Panc1 (cell line): ENCODE data around the gene TACR1. TPM values are rescaled to one million over a fixed set of nuclear protein-coding genes. Genes with fewer than 3 reads are reported as not detected.

Source experiments
- ATAC-seq: fragments of 200-7000 bp; cut with Tn5 transposase; 2 replicates; pipeline ENCODE4 v1.9.1; 2020; ENCODE audit warnings: mild to moderate bottlenecking, moderate library complexity
- BruUV-seq: library from RNA; stranded (reverse); fragments of 400-500 nt; replicated peaks from 2 replicates; lab custom pipeline; 2021; lab: Mats Ljungman, UMichigan
- CTCF ChIA-PET: fragments of 300-600 bp; sonication (Branson Sonifier 250); formaldehyde crosslinking; loops from one replicate; lab custom pipeline; 2022; ENCODE audit warnings: antibody characterized with exemption; lab: Charles Lee
- POLR2A ChIA-PET: fragments of 300-600 bp; sonication (Branson Sonifier 250); formaldehyde crosslinking; loops from one replicate; lab custom pipeline; 2022; ENCODE audit warnings: antibody characterized with exemption; lab: Charles Lee
- DNase-seq: peaks from one replicate; pipeline ENCODE4 v3.0.0-alpha.2; 2010; ENCODE audit warnings: low read depth, low spot score
- H3K27ac ChIP-seq: 2 replicates; pipeline ENCODE4 v1.5.1; 2011; ENCODE audit warnings: mild to moderate bottlenecking, low read length, inconsistent platforms
- H3K27me3 ChIP-seq: fragments of 200-500 bp; sonication (Bioruptor generic); 2 replicates; pipeline ENCODE4 v1.6.0; 2014; ENCODE audit warnings: low read length, inconsistent platforms; ENCODE audit not compliant: control insufficient read depth, insufficient read depth
- H3K36me3 ChIP-seq: fragments of 200-500 bp; sonication (Bioruptor generic); 2 replicates; pipeline ENCODE4 v1.5.1; 2014; ENCODE audit warnings: inconsistent platforms, mild to moderate bottlenecking, low read length, moderate library complexity; ENCODE audit not compliant: control insufficient read depth, insufficient read depth
- H3K4me1 ChIP-seq: 2 replicates; pipeline ENCODE4 v1.5.1; 2011; ENCODE audit warnings: inconsistent platforms, mild to moderate bottlenecking, low read length, moderate library complexity; ENCODE audit not compliant: control insufficient read depth, insufficient read depth
- H3K4me3 ChIP-seq, 2 experiments: 2 replicates each; pipeline ENCODE4 v1.5.1; 2011 to 2012; ENCODE audit warnings: low read depth in 2 of 2, low read length in 2 of 2, mild to moderate bottlenecking in 2 of 2, inconsistent platforms in 1 of 2, moderate library complexity in 1 of 2
- H3K9me3 ChIP-seq: fragments of 200-500 bp; sonication (Bioruptor generic); 2 replicates; pipeline ENCODE4 v1.5.1; 2014; ENCODE audit warnings: low read depth, mild to moderate bottlenecking, inconsistent platforms, low read length, moderate library complexity; ENCODE audit not compliant: control insufficient read depth, insufficient read depth
- POLR2AphosphoS5 ChIP-seq: IDR thresholded peaks from 2 replicates; pipeline ENCODE4 v1.6.1; 2012; ENCODE audit warnings: mild to moderate bottlenecking, low read depth, low read length, moderate library complexity
- REST ChIP-seq, 2 experiments: IDR thresholded peaks; 2 replicates each; pipeline ENCODE4 v1.6.1; 2011 to 2012; ENCODE audit warnings: low read depth in 2 of 2, control low read depth in 1 of 2, low read length in 1 of 2, mild to moderate bottlenecking in 1 of 2, moderate library complexity in 1 of 2; ENCODE audit not compliant: insufficient read depth in 1 of 2
- SIN3A ChIP-seq: IDR thresholded peaks from 2 replicates; pipeline ENCODE4 v1.6.1; 2012; ENCODE audit warnings: low read depth, mild to moderate bottlenecking, low read length, moderate library complexity, borderline replicate concordance; ENCODE audit not compliant: insufficient read depth
- TCF7L2 ChIP-seq: IDR thresholded peaks from 2 replicates; pipeline ENCODE4 v1.6.1; 2011; ENCODE audit warnings: mild to moderate bottlenecking, low read depth, low read length, inconsistent platforms
- in situ Hi-C: cut with HindIII; loops from 2 replicates; pipeline ENCODE4 v1.10.0; 2016; ENCODE audit warnings: low sequenced_read_pairs, low pct_unique_long_range_greater_than_20kb
- intact Hi-C: fragments of 100-400 bp; cut with micrococcal nuclease; formaldehyde crosslinking; loops from one replicate; pipeline ENCODE4 v1.10.0; 2022; ENCODE audit not compliant: unreplicated experiment
- total RNA-seq: library from RNA; stranded (reverse); gene quantifications from one replicate; pipeline ENCODE4 v1.2.1, GENCODE V29; 2021; ENCODE audit not compliant: unreplicated experiment

The TACR1 gene
- total RNA-seq, 1 experiment from 2014 or later = not detected

DNA sequence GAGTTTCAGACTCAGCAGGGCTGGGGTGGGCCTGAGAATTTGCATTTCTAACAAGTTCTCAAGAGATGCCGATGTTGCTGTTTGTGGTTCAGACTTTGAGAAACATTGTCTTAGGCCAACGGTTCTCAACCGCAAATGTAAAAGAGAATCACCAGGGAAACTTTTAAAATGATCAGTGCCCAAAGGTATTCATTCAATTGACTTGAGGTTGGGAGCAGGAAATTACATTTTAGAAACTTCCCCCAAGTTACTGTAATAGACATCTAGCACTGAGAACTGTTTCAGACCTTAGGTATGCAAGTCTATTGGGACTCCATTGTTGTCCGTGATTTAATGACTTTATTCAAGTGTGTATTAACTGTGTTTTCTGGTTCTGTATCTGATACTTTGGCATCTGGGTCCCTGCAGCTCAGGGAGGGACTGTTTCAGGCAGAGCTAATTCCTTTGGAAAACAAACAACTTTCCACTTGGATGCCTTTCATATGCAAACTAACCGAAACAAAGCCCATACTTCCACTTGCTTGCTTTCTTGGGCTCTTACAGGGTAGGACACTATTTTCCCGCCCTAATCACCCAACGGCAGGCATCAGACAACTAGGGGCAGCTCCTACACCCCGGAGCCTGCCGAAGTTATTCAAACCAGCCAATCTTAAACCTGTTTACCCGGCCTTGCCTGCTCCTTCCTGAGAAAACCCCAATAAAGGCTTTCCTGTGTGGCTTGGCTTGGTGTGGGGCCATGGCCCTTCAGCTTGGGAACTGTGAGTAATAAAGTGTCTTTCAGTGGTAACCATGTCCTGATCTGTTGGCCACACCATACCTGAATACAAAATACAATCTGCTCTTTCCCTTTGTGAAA, 143.3 kb downstream of the TACR1 start:
- Histone ChIP-seq H3K36me3 (no peaks in the 10 kb centered on the region), H3K4me3 (no peak overlapping the region), H3K9me3 (no peaks in the 10 kb centered on the region), H3K4me1 (no peaks in the 10 kb centered on the region), H3K27ac (no peak overlapping the region), H3K27me3 (no peaks in the 10 kb centered on the region)
- no TSS peak for BruUV-seq
- TF ChIP-seq TCF7L2 (no peak), REST (IDR thresholded peaks at IDR 0.05; ENCODE audit: insufficient read depth in 1 of 2, low read depth in 2 of 2, low read length in 1 of 2) (no peak)
- ATAC-seq (no peak), DNase-seq (no peak)
- CTCF ChIA-PET = no interaction called here
- intact Hi-C loops (loop anchor here (10.0 kb wide), 1 partner anchor 141 kb away; no protein-coding TSS in a partner anchor), in situ Hi-C loops (no loop called here)
- POLR2A ChIA-PET = no interaction called here

- TF ChIP-seq POLR2AphosphoS5 = no peak
- TF ChIP-seq REST (IDR thresholded peaks at IDR 0.05; ENCODE audit: insufficient read depth in 1 of 2, low read depth in 2 of 2, low read length in 1 of 2) = no peak
- TF ChIP-seq SIN3A = no peak
- Histone ChIP-seq H3K27ac (no peak overlapping the region), H3K36me3 (no peaks in the 10 kb centered on the region), H3K9me3 (no peaks in the 10 kb centered on the region), H3K4me3 (no peak overlapping the region), H3K4me1 (no peaks in the 10 kb centered on the region), H3K27me3 (no peaks in the 10 kb centered on the region)
- ChIA-PET POLR2A (no interaction called here), CTCF (no interaction called here)
- DNase-seq (no peak), ATAC-seq (no peak)
- intact Hi-C loops = loop anchor here (10.0 kb wide), 1 partner anchor 140 kb away; no protein-coding TSS in a partner anchor
- in situ Hi-C loops = no loop called here
- no TSS peak for BruUV-seq
These were observed 144.0 kb downstream of the TACR1 start for GRCh38 chr2:75055142-75055819.
